Ureter (tissue), 1 donor: ENCODE data around the gene ELOVL6. TPM values are rescaled to one million over a fixed set of nuclear protein-coding genes. Genes with fewer than 3 reads are reported as not detected.

Source experiments
- DNase-seq: peaks from one replicate; pipeline ENCODE4 v3.0.0-alpha.2; 2020; ENCODE audit warnings: low spot score
- total RNA-seq: library from RNA; stranded (reverse); gene quantifications from one replicate; pipeline ENCODE4 v1.2.4, GENCODE V29; 2023
- donor health status: DM: yes; HTN: yes; CAD: no.

ELOVL6 gene
- total RNA-seq, 1 donor from 2014 or later: 62.3 TPM

- no peak for DNase-seq
Measured at GRCh38 chr4:110032603-110033002, 165.8 kb downstream of the ELOVL6 start.

- no peak for DNase-seq
Measured at GRCh38 chr4:110025718-110026117, 172.7 kb downstream of the ELOVL6 start.

- no peak for DNase-seq
Measured at GRCh38 chr4:110025056-110025455, 173.4 kb downstream of the ELOVL6 start.

- DNase-seq: no peak
Measured at GRCh38 chr4:110022457-110022856, 176.0 kb downstream of the ELOVL6 start.

- no peak for DNase-seq
Measured at GRCh38 chr4:110020646-110021443, 177.6 kb downstream of the ELOVL6 start.

- DNase-seq: no peak
Measured at GRCh38 chr4:110020139-110020538, 178.3 kb downstream of the ELOVL6 start.

GRCh38 chr4:110019153-110019552 is 179.3 kb downstream of the ELOVL6 start:
- DNase-seq: no peak

- no peak for DNase-seq
Measured at GRCh38 chr4:110014233-110014632, 184.2 kb downstream of the ELOVL6 start.

GRCh38 chr4:110012917-110013316 is 185.5 kb downstream of the ELOVL6 start:
- no peak for DNase-seq

- no peak for DNase-seq
Measured at GRCh38 chr4:110010797-110011196, 187.6 kb downstream of the ELOVL6 start.

- DNase-seq: no peak
Measured at GRCh38 chr4:110009550-110009949, 188.9 kb downstream of the ELOVL6 start.

- no peak for DNase-seq
Measured at GRCh38 chr4:110008540-110008939, 189.9 kb downstream of the ELOVL6 start.

GRCh38 chr4:110007217-110007616 is 191.2 kb downstream of the ELOVL6 start:
- no peak for DNase-seq

- DNase-seq: no peak
Measured at GRCh38 chr4:110005461-110006056, 192.9 kb downstream of the ELOVL6 start.

- no peak for DNase-seq
Measured at GRCh38 chr4:110004556-110004955, 193.9 kb downstream of the ELOVL6 start.

- DNase-seq: no peak
Measured at GRCh38 chr4:110003401-110004187, 194.8 kb downstream of the ELOVL6 start.

- DNase-seq: no peak
Measured at GRCh38 chr4:110002326-110002725, 196.1 kb downstream of the ELOVL6 start.

- no peak for DNase-seq
Measured at GRCh38 chr4:109999585-109999912, 198.9 kb downstream of the ELOVL6 start.

- no peak for DNase-seq
Measured at GRCh38 chr4:109998867-109999584, 199.4 kb downstream of the ELOVL6 start.

GRCh38 chr4:109996526-109996925 is 201.9 kb downstream of the ELOVL6 start:
- no peak for DNase-seq
